DMS 273 (cell line): ENCODE results near the gene LGR5.

Experiments
- DNase-seq: peaks from one replicate; lab custom pipeline; 2025; ENCODE audit not compliant: unreplicated experiment; lab: John Stamatoyannopoulos, UW

The LGR5 gene

GRCh38 chr12:71439613-71440344 lies at the start of gene LGR5:
LGR5 (plus strand) TSS chr12:71439798; CDS start chr12:71440081, 283 bp downstream.
- peak; percentile 86 for DNase-seq

GRCh38 chr12:71392521-71393145 lies 47.0 kb upstream of the LGR5 start:
- peak; percentile 76 for DNase-seq

- DNase-seq, result no peak
These were observed 46.0 kb upstream of the LGR5 start for GRCh38 chr12:71393625-71394024.

GRCh38 chr12:71397433-71397954 lies 42.1 kb upstream of the LGR5 start:
- peak; percentile 53 for DNase-seq

- no peak for DNase-seq
These were observed 40.4 kb upstream of the LGR5 start for GRCh38 chr12:71399197-71399596.

- DNase-seq, result no peak
These were observed 39.1 kb upstream of the LGR5 start for GRCh38 chr12:71400481-71400880.

GRCh38 chr12:71405884-71406283 lies 33.7 kb upstream of the LGR5 start:
- no peak for DNase-seq

- DNase-seq, result no peak
These were observed 31.9 kb upstream of the LGR5 start for GRCh38 chr12:71407732-71408131.

GRCh38 chr12:71410844-71411243 lies 28.8 kb upstream of the LGR5 start:
- DNase-seq, result no peak

GRCh38 chr12:71411635-71412034 lies 28.0 kb upstream of the LGR5 start:
- DNase-seq, result no peak

GRCh38 chr12:71415336-71416231 lies 24.0 kb upstream of the LGR5 start:
- peak; percentile 74 for DNase-seq

GRCh38 chr12:71417181-71417580 lies 22.4 kb upstream of the LGR5 start:
- no peak for DNase-seq

- no peak for DNase-seq
These were observed 18.7 kb upstream of the LGR5 start for GRCh38 chr12:71420775-71421406.

- no peak for DNase-seq
These were observed 13.9 kb upstream of the LGR5 start for GRCh38 chr12:71425568-71426299.

- no peak for DNase-seq
These were observed 13.1 kb upstream of the LGR5 start for GRCh38 chr12:71426300-71427047.

- DNase-seq, result no peak
These were observed 8.8 kb upstream of the LGR5 start for GRCh38 chr12:71430756-71431155.

- DNase-seq, result no peak
These were observed 7.6 kb upstream of the LGR5 start for GRCh38 chr12:71431991-71432390.

GRCh38 chr12:71432936-71433335 lies 6.7 kb upstream of the LGR5 start:
- DNase-seq, result no peak

- DNase-seq, result no peak
These were observed 2.9 kb upstream of the LGR5 start for GRCh38 chr12:71436696-71437095.
